HepG2 (cell line): ENCODE measurements around the gene TNFAIP8L2. TPM values are rescaled to one million over a fixed set of nuclear protein-coding genes. Genes with fewer than 3 reads are reported as not detected.

ENCODE experiments used
- ARID5B ChIP-seq: IDR thresholded peaks from 2 replicates; pipeline ENCODE4 v1.4.0; 2020; ENCODE audit warnings: mild to moderate bottlenecking, missing genetic modification reagents
- ARNT2 ChIP-seq: sonication (generic); formaldehyde crosslinking; IDR thresholded peaks from 2 replicates; pipeline ENCODE4 v1.8.0; 2022; ENCODE audit warnings: mild to moderate bottlenecking, low read depth, missing genetic modification reagents, moderate library complexity
- ATAD3A ChIP-seq: sonication (generic); formaldehyde crosslinking; IDR thresholded peaks from 2 replicates; pipeline ENCODE4 v1.4.0; 2020; ENCODE audit warnings: missing genetic modification reagents
- FOXK1 ChIP-seq: sonication (generic); formaldehyde crosslinking; IDR thresholded peaks from 2 replicates; pipeline ENCODE4 v1.4.0; 2020; ENCODE audit warnings: low read depth, missing genetic modification reagents, borderline replicate concordance
- FUBP1 ChIP-seq: sonication (generic); formaldehyde crosslinking; IDR thresholded peaks from 2 replicates; pipeline ENCODE4 v1.5.1; 2020; ENCODE audit warnings: missing genetic modification reagents, mild to moderate bottlenecking, borderline replicate concordance
- GATAD2A ChIP-seq: IDR thresholded peaks from 2 replicates; pipeline ENCODE4 v1.6.1; 2016
- HOXA5 ChIP-seq: sonication (generic); formaldehyde crosslinking; IDR thresholded peaks from 2 replicates; pipeline ENCODE4 v1.4.0; 2020; ENCODE audit warnings: missing genetic modification reagents
- IKZF1 ChIP-seq: fragments of 450-650 bp; IDR thresholded peaks from 2 replicates; pipeline ENCODE4 v1.7.1; 2016
- KLF6 ChIP-seq: IDR thresholded peaks from 2 replicates; pipeline ENCODE4 v1.8.0; 2016; ENCODE audit warnings: missing biosample characterization, missing genetic modification reagents
- NFE2L1 ChIP-seq: sonication (generic); formaldehyde crosslinking; IDR thresholded peaks from 2 replicates; pipeline ENCODE4 v1.4.0; 2020; ENCODE audit warnings: missing genetic modification reagents, mild to moderate bottlenecking, borderline replicate concordance
- SOX6 ChIP-seq, 2 experiments: fragments of 450-650 bp in 1 of 2; sonication (generic) in 1 of 2; formaldehyde crosslinking in 1 of 2; IDR thresholded peaks; 2 replicates each; pipeline versions ENCODE4 v1.4.0 to v1.6.1; 2017 to 2020; ENCODE audit warnings: antibody characterized with exemption in 1 of 2, mild to moderate bottlenecking in 1 of 2, missing genetic modification reagents in 1 of 2
- SP2 ChIP-seq: sonication (generic); formaldehyde crosslinking; IDR thresholded peaks from 2 replicates; pipeline ENCODE4 v1.5.1; 2020; ENCODE audit warnings: mild to moderate bottlenecking, missing genetic modification reagents
- TSC22D2 ChIP-seq: sonication (generic); formaldehyde crosslinking; IDR thresholded peaks from 2 replicates; pipeline ENCODE4 v1.5.1; 2020; ENCODE audit warnings: missing genetic modification reagents, mild to moderate bottlenecking, borderline replicate concordance
- ZBTB8A ChIP-seq: sonication (generic); formaldehyde crosslinking; IDR thresholded peaks from 2 replicates; pipeline ENCODE4 v1.4.0; 2020; ENCODE audit warnings: mild to moderate bottlenecking, low read depth, missing genetic modification reagents, borderline replicate concordance
- ZFP36 ChIP-seq: fragments of 150-350 bp; IDR thresholded peaks from 2 replicates; pipeline ENCODE4 v1.6.1; 2018; ENCODE audit warnings: borderline replicate concordance, low read length, low read depth; ENCODE audit not compliant: partially characterized antibody
- ZFP91 ChIP-seq: sonication (generic); formaldehyde crosslinking; IDR thresholded peaks from 2 replicates; pipeline ENCODE4 v1.9.0; 2022; ENCODE audit warnings: missing genetic modification reagents, mild to moderate bottlenecking, borderline replicate concordance
- ZNF792 ChIP-seq: IDR thresholded peaks from 2 replicates; pipeline ENCODE4 v1.6.1; 2016
- ZSCAN31 ChIP-seq: sonication (generic); formaldehyde crosslinking; IDR thresholded peaks from 2 replicates; pipeline ENCODE4 v1.5.0; 2020; ENCODE audit warnings: low read depth, mild to moderate bottlenecking, missing genetic modification reagents
- polyA plus RNA-seq, 8 experiments: library from polyadenylated mRNA; depleted of rRNA in 3 of 8; stranded (reverse) in 7 of 8; unstranded in 1 of 8; fragments of >200 nt; fragmentation: Illumina TruSeq in 4 of 8; extraction: Trizol in 4 of 8; gene quantifications; 2 replicates each; pipeline versions ENCODE4 v1.2.1 to v1.2.3, GENCODE V29; 2011 to 2016; ENCODE audit warnings: low read depth in 4 of 8, missing spikeins in 1 of 8, mixed read lengths in 1 of 8; ENCODE audit not compliant: insufficient read depth in 1 of 8
- total RNA-seq, 5 experiments: library from RNA; depleted of rRNA; stranded (reverse); fragments of >200 nt; fragmentation: Illumina TruSeq; extraction: Trizol; gene quantifications; 2 replicates each; pipeline ENCODE4 v1.2.3, GENCODE V29; 2016; ENCODE audit warnings: low read depth in 1 of 5
- TF ChIP-seq, protein P1 (sequence below): sonication (generic); formaldehyde crosslinking; IDR thresholded peaks from 2 replicates; pipeline ENCODE4 v1.5.0; 2020; ENCODE audit warnings: mild to moderate bottlenecking, missing genetic modification reagents

Gene TNFAIP8L2
- total and polyA plus RNA-seq, 2 of the 13 experiments (the other 11 are each of a cell fraction or from before 2014, with no cell fraction given) = not detected

- TF ChIP-seq ARNT2 (no peak), ARID5B (CRISPR knock-in tag) (peak; percentile 27; the same call in 1 of the 2 replicates), ZBTB8A (CRISPR knock-in tag) (no peak), KLF6 (CRISPR knock-in tag) (no peak; the same call in 1 of the 2 replicates), ZFP91 (CRISPR knock-in tag) (peak; percentile 69; the same call in 1 of the 2 replicates), SOX6 (IDR thresholded peaks at IDR 0.05) (no peak), SOX6 (CRISPR knock-in tag; IDR thresholded peaks at IDR 0.05) (no peak; the same call in 1 of the 2 replicates), FOXK1 (CRISPR knock-in tag) (peak; percentile 22; the same call in 1 of the 2 replicates), GATAD2A (CRISPR knock-in tag) (peak; percentile 96), ZNF792 (no peak; the same call in 1 of the 2 replicates), NFE2L1 (CRISPR knock-in tag) (no peak), IKZF1 (no peak), ZFP36 (no peak), FUBP1 (no peak), SP2 (CRISPR knock-in tag) (peak; percentile 37; the same call in 1 of the 2 replicates), ZSCAN31 (CRISPR knock-in tag) (peak; percentile 48; the same call in 1 of the 2 replicates), HOXA5 (CRISPR knock-in tag) (no peak), ATAD3A (CRISPR knock-in tag) (no peak), TSC22D2 (CRISPR knock-in tag) (no peak)
- TF ChIP-seq, protein P1, sequence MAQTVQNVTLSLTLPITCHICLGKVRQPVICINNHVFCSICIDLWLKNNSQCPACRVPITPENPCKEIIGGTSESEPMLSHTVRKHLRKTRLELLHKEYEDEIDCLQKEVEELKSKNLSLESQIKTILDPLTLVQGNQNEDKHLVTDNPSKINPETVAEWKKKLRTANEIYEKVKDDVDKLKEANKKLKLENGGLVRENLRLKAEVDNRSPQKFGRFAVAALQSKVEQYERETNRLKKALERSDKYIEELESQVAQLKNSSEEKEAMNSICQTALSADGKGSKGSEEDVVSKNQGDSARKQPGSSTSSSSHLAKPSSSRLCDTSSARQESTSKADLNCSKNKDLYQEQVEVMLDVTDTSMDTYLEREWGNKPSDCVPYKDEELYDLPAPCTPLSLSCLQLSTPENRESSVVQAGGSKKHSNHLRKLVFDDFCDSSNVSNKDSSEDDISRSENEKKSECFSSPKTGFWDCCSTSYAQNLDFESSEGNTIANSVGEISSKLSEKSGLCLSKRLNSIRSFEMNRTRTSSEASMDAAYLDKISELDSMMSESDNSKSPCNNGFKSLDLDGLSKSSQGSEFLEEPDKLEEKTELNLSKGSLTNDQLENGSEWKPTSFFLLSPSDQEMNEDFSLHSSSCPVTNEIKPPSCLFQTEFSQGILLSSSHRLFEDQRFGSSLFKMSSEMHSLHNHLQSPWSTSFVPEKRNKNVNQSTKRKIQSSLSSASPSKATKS = peak; percentile 49; the same call in 1 of the 2 replicates
These were observed 42.0 kb downstream of the TNFAIP8L2 start, which contains the start of gene PIP5K1A (continued) for GRCh38 chr1:151198254-151199127.
